ENCODE measurements around the gene GOPC. TPM values are rescaled to one million over a fixed set of nuclear protein-coding genes. Genes with fewer than 3 reads are reported as not detected.

GOPC gene
- total RNA-seq, 2 donors from 2014 or later: 29.5 to 31.5 TPM

Other genes starting within 250 kb of the GOPC start
- not detected for gene ROS1, start 176.6 kb downstream of the GOPC start, total RNA-seq
- gene DCBLD1, start 119.8 kb downstream of the GOPC start, total RNA-seq: 10 to 100 TPM in 1 of 2 donors, 1 to 10 TPM in 1; 6.4 to 33.2 TPM
- gene NUS1, start 73.0 kb upstream of the GOPC start, total RNA-seq: 10 to 100 TPM; 16.2 to 30.9 TPM